Activated naive CD8-positive, alpha-beta T cell treated with anti-CD3 and anti-CD28 coated beads, Interleukin-2, amount 50 U/mL, for 16 hours (primary cell): ENCODE results near the gene WDR54.
"Not testable (repeated sequence)": the region's sequence is repeated elsewhere in the genome, so short reads cannot be mapped to it uniquely, and the experiment has no call there.

Experiments used
- DNase-seq: peaks from one replicate; pipeline ENCODE4 v3.0.0-alpha.2; 2020; ENCODE audit warnings: low read depth, low spot score

The WDR54 gene

DNA sequence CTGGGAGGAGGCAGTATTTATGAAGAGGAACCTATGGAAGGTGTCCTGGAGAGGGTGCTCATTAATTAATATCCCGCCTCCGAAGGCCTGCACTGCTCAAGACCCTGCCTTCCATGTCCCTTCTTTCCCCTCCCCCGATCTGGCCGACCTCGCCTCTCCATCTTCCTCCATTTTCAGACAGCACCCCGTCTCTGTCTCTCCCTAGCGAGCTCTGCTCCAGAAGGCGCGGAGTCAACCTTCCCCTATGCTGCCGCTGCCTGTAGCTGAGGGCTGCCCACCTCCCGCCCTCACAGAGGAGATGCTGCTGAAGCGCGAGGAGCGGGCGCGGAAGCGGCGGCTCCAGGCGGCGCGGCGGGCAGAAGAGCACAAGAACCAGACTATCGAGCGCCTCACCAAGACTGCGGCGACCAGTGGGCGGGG, 35.6 kb downstream of the WDR54 start:
- no peak for DNase-seq

DNA sequence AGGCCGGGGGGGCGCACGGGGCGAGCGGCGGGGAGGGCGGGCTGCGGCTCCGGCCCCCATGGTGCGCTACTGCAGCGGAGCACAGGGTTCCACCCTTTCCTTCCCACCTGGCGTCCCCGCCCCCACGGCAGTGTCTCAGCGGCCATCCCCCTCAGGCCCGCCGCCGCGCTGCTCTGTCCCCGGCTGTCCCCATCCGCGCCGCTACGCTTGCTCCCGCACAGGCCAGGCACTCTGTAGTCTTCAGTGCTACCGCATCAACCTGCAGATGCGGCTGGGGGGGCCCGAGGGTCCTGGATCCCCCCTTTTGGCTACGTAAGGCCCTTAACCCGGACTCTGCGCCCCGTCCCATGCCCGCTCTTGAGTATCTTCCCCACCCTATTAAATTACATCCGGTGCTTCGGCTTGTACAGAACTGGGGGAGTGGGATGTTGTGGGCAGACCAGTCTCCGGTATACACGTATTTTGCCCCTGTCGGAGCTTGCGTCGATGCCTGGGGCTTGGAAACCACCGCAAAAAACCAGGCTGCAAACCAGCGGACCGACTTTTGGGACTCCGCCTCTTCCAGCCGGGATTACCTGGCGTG, 36.1 kb downstream of the WDR54 start:
- DNase-seq, result peak; percentile 63

DNA sequence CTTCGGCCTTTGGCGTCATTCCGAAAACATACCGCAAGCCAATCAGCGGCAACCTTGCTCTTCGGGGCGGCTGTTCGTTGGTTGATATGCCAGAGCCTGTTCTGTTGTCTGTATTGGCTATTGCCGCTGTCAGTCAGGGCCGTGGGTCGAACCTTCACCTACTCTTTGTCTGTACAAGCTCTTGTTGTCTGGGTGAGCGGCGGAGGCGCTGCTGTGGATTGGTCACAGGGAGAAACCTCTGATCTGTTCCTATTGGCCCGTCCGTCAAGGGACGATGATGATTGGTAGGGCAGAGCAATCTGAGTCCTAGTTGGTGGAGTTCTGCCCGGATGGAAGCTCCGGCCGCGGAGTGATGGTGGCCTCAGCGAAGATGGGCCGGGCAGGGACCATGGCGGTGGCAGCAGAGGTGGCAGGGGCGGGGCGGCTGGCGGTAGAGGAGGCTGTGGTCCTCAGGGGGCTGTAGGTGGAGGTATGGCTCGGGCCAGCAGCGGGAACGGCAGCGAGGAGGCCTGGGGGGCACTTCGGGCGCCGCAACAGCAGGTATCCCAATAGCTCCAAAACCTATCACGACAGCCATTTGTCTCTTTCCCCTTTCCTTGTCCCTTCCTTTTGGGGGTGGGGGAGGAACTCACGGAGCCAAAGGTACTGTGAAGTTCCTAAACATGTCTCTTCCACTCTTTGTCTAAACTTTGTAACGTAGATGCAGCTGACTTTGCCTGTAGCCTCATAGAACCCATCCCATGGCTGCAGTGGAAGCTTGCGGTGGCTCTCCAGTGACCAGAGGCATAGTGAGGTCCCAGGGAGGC, 36.8 kb downstream of the WDR54 start, which contains the start of gene WBP1:
TSS of gene WBP1 (plus strand) at position 307 of the 806 bp plus-strand sequence. CDS start at position 472, 165 bp downstream.
- peak; percentile 97 for DNase-seq

DNA sequence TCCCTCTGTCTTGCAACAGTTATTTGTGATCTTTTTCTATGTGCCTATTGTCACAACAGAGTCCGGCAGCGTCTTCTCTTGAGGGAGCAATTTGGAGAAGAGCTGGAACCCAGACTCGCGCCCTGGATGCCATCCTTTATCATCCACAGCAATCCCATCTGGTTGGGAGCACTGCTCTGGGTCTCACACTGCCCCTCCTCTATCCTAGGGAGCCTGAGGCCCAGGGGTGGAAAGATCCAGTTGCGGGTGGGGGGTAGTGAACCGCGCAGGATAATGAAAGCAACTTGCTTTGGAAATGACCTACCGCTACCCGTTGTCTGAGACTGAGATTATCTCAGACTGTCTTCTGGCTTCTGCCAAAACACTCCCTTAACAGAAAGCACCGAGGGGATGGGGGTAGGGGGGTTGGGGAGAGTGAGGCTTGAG, 37.4 kb downstream of the WDR54 start:
- no peak for DNase-seq

DNA sequence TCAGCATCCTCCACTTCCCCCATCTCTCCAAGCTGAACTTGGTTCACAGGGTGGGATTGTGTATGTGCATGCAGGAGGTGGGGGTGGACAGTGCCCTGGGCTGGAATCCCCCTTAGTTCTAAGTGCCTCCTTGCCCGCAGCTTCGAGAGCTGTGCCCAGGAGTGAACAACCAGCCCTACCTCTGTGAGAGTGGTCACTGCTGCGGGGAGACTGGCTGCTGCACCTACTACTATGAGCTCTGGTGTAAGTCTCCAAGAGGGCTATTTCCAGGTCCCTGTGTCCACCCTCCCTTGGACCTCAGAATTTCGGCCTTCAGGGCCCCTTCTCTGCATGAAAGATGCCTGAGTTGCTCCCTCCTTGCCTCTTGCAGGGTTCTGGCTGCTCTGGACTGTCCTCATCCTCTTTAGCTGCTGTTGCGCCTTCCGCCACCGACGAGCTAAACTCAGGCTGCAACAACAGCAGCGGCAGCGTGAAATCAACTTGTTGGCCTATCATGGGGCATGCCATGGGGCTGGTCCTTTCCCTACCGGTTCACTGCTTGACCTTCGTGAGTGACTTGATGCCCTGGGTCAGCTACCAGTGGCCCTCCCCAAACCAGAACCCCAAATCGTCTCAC, 38.1 kb downstream of the WDR54 start:
- not testable (repeated sequence) for DNase-seq

DNA sequence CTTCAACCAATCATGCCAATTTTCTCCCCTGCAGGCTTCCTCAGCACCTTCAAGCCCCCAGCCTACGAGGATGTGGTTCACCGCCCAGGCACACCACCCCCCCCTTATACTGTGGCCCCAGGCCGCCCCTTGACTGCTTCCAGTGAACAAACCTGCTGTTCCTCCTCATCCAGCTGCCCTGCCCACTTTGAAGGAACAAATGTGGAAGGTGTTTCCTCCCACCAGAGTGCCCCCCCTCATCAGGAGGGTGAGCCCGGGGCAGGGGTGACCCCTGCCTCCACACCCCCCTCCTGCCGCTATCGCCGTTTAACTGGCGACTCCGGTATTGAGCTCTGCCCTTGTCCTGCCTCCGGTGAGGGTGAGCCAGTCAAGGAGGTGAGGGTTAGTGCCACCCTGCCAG, 38.7 kb downstream of the WDR54 start:
- not testable (repeated sequence) for DNase-seq

DNA sequence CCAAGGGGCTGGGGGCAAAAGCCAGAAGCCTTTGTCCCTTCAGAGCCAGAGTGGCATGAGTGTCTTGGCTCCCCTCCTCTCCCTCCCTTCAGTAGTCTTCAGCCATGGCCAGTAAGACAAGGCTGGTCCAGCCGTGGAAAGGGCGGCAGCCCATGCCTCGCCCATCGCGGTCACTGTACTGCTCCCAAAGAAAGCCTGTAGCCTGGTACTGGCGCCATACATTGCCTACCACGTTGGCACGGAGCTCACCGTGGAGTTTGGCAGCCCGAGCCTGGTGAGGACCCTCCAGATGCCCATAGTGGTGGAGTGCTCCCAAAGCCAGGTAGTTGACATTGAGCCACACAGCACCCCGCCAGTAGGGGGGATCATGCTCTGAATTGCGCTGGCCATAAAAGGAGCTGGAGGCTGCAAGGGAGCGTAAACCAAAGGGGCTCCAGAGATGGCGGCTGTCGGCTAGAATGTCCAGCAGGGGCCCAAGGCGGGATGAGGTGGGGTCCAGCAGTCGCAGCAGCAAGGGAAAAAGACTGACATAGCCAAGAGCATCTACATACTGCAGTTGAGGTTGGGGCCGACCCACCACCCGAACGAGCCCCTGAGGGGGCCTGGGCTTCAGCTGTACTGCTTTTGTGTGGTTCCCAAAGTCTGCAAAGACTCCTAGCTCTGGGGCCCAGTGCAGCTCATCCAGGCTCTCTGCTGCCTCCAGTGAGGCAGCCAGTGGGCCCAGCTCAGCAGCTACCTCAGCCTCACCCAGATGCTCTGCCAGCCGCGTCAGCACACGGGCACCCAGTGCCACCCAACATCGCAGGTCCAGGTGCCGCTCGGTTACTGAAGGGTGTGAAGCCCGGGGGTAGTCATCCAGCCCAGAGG, 39.9 kb downstream of the WDR54 start:
- no peak for DNase-seq

DNA sequence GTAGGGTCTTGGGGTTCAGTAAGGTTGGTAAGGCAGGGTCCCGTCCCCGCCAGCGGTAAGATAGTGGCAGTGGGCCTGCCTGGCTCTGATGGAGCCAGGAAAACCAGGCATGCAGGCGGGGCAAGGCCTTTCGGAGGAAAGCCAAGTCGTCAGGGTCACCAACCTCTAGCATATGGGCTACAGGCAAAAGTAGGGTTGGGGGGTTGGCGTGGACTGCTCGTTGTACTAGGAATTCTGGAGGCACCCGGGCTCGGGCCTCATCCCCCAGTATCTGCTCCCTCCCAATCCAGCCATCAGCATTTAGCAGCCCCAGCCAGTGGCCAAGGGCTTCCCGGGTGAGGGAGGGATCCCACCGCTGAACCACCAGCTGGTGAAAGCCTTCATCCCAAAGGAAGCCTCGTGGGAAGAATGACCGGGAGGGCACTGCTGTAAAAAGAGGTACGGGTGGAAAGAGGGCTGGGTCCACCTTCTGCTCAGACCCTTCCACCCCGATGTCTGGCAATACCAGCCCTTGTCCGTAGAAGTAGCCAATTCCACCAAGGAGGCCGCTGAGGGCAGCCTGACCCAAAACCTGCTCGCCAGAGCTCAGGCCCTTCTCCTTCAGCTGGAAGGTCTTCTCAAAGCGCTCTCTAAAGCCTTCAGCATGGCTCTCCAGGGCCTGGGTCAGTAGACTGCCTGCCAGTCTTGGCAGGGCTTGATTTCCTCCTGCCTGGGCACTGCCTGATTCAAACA, 40.7 kb downstream of the WDR54 start:
- no peak for DNase-seq

DNA sequence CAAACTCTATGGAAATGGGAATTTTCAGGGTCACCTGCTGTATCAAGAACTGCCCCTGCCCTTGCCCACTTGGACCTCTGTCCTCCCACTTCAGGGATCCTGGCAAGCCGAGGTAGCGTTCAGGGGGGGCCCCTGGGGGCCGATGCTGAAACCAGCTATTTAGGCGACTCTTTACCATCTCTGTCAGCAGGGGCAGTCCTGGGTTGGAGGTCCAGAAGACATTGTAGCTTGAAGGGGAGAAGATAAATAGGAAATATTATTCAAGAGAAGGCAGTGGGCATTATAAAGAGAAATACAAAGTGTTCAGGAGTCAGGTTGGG, 41.2 kb downstream of the WDR54 start:
- DNase-seq, result no peak

DNA sequence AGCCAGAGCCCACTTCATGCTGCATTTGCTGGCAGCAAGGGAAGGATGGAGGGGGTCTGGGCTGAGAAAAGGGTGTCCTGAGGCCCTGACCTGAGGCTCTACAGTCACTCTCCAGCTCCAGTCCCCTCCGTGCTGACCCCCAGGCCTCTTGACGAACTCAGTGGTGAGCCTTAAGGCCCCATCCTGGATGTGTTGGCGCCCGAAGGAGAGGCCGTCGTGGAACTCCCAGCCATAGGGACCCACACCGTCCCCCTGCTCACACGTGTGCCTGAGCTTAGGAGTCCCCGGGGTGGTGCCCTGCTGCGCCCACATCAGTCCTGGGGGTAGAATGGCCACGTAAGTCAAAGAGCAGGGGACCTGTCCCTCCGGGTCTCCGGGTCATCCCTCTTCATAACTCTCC, 42.9 kb downstream of the WDR54 start:
- DNase-seq, result no peak

DNA sequence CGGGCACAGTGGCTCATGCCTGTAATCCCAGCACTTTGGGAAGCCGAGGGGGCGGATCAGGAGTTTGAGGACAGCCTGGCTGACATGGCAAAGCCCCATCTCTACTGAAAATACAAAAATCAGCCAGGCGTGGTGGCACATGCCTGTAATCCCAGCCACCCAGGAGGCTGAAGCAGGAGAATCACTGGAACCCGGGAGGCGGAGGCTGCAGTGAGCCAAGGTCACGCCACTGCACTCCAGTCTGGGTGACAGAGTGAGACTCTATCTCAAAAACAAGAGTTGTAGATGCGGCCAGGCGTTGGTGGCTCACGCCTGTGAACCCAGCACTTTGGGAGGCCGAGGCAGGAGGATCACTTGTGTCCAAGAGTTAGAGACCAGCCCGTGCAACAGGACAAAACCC, 49.2 kb downstream of the WDR54 start:
- DNase-seq, result not testable (repeated sequence)

DNA sequence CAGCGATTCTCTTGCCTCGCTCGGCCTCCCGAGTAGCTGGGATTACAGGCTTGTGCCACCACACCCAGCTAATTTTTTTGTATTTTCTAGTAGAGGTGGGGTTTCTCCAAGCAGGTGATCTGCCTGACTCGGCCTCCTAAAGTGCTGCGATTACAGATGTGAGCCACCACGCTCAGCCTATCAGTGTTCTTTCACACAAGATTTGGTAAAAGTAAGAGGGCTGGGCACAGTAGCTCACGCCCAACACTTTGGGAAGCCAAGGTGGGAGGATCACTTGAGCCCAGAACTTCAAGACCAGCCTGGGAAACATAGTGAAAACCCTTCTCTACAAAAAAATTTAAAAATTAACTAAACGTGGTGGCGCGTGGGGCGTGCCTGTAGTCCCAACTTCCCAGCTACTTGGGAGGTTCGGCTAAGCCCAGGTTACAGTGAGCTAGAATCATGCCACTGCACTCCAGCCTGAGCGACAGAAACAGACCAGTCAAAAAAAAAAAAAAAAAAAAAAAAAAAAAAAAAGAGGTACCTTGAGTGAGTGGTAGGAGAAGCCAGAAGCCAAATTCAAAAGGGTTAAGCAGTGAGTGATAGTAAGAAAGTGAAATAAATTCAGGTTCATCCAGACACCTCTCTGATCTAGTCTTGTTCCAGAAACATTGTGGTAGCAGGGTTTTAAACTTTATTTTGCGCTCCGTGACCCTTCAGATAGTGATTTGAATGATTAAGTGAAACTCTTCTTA, 50.0 kb downstream of the WDR54 start:
- DNase-seq, result no peak

DNA sequence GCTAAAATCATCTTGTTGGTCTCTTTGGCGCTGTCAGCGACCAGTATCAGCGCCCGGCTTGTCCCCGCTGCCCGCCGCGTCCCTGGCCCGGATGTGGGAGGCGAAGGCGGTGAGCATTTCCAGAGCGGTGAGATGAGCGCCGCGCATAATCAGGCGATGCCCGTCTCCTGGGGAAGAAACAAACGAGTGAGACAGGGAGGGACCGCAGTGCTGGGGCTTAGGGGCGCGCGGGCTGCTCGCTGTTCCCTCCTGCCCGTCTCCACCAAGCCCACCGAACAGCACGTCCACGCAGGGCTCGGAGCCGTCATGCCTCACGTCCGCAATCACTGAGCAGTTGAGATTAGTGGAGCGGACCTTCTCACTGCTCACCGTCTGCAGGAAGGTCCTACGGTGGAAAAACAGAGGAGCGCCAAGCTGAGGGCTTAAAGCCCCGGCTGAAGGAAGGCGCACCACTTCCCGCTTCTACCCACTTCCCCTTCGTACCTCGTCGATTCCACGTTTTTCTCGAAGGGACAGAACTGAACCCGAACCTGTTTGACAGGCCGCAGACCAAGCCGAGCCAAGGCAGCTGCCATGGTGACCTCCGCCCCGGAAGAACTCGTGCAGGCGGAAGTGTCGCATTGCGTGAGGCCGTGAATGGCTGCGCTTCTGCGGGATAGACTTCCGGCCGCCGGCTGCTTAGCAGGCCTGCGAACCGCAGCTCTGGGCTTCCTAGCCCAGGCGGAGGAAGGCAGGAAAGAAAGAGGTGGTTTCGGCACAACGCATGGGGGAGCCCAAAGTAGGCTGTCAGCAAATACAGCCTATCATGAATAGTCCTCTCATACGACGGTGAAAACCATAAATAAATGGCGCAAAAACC, 50.8 kb downstream of the WDR54 start, which contains the start of gene MRPL53:
TSS of gene MRPL53 (minus strand) at position 595 of the 859 bp plus-strand sequence. CDS start at position 575, 20 bp downstream.
- peak; percentile 93 for DNase-seq

DNA sequence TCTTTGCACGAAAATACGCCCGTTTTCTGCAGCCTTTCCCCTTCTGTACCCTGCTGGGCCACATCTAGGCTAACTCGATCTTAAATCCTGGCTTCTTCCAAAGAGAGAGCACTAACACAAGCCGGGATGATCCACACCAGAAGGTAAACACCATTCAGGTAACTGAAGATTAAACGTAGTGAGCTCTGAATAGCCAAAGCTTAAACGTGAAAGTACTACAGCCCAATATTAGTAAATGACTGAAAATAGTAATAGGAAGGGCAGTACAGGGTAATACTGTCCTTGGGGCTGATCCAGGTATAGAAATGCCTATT, 51.4 kb downstream of the WDR54 start:
- DNase-seq, result no peak

DNA sequence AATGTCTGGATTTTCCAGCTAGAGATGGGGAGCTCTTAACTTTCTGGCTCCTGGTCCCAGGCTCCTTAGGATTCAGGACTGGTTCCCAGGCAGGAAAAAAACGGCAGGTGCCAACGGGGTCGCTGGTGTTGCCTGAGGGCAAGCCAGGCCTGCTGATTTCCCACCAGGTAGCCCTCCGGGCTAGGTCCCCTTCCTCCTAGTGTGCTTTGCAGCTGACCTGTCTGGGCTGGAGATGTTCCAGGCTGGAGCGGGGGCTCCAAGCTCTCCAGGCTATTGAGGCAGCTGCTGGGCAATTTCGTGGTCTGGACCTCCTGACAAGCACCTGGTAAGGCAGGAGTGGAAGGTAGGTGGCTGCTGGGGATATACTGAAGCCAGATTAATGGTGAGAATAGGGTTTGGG, 53.0 kb downstream of the WDR54 start:
- no peak for DNase-seq

DNA sequence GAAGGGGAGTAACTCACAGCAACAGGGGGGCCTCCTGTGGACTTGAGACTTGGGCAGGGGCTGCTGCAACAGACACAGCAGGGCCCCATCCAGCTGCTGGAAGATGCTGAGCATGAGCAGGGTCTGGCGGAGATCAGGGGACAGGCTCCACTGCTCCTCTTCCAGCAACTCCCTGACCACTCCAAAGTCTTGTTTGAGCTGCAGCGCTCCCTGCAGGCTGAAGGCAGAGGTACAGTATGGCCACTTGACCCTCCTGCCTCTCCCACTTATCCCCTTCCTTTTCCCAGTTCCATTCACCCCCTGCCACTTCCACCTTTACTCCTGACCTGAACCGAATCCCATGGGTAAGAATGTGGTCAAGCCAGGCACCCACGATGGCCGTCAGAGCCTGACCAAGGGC, 53.4 kb downstream of the WDR54 start:
- no peak for DNase-seq
